ENCODE data around the gene TIAM1. TPM values are rescaled to one million over a fixed set of nuclear protein-coding genes. Genes with fewer than 3 reads are reported as not detected.

TIAM1 gene
- total RNA-seq, 2 experiments from 2014 or later = 15.0 to 25.1 TPM

DNA sequence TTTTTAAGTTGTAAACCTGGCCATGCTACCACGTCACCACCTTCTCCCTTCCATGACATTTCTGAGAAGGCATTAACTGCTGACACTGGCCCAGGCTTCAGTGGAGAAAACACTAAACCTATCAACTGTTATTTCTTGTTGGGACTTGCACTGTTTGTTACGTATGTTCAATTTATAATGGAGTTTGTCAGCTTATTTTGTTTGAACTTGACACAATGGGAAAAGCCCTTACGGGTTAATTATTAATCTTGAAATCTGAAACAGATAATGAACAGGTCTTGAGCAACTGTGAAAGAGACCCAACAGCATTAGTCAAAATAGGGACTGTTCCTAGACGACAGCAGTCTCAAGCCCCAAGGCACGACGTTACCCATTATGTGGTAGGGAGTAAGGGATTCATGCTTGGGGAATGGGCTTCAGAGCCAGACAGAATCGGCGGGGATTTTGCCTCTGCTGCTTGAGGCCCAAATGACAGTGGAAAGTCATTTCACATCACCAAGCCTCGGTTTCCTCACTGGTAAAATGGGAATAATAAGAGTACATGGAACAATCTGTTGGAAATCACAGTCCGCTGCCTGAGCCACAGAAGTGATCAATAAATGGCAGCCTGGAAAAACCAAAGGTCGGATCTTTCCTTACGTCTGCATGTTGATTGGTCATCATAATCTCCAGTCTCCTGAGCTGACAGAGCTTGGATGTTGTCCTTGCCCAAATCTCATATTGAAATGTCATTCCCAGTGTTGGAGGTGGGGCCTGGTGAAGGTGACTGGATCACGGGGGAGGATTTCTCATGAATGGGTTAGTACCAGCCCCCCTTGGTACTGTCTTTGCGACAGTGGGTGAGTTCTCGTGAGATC lies 44.5 kb downstream of the TIAM1 start:
- Histone ChIP-seq H3K9me2 (ENCODE audit: insufficient read depth, low read length) (no peaks in the 10 kb centered on the region), H3K36me3 (ENCODE audit: insufficient read depth, low read length) (no peaks in the 10 kb centered on the region), H2AFZ (ENCODE audit: low read length) (no peak overlapping the region), H3K9me3 (ENCODE audit: low read length) (no peaks in the 10 kb centered on the region), H4K20me1 (ENCODE audit: insufficient read depth, low read length) (no peaks in the 10 kb centered on the region), H3K79me2 (ENCODE audit: insufficient read depth, low read depth, low read length) (no peaks in the 10 kb centered on the region), H3K4me2 (ENCODE audit: low read length) (no peak overlapping the region), H3K4me1 (ENCODE audit: insufficient read depth, low read length, poor library complexity, severe bottlenecking) (no peaks in the 10 kb centered on the region), H3K4me3 (ENCODE audit: low read depth, low read length, poor library complexity, severe bottlenecking) (no peak overlapping the region), H3K27ac (ENCODE audit: low read depth, low read length, poor library complexity, severe bottlenecking) (no peak overlapping the region)
- intact Hi-C loops (cut with micrococcal nuclease; ENCODE audit: unreplicated experiment) = no loop called here
- no TSS peak for BruUV-seq (replicated peaks)
- CTCF ChIA-PET (ENCODE audit: unreplicated experiment) = no interaction called here
- TF ChIP-seq, protein P1, sequence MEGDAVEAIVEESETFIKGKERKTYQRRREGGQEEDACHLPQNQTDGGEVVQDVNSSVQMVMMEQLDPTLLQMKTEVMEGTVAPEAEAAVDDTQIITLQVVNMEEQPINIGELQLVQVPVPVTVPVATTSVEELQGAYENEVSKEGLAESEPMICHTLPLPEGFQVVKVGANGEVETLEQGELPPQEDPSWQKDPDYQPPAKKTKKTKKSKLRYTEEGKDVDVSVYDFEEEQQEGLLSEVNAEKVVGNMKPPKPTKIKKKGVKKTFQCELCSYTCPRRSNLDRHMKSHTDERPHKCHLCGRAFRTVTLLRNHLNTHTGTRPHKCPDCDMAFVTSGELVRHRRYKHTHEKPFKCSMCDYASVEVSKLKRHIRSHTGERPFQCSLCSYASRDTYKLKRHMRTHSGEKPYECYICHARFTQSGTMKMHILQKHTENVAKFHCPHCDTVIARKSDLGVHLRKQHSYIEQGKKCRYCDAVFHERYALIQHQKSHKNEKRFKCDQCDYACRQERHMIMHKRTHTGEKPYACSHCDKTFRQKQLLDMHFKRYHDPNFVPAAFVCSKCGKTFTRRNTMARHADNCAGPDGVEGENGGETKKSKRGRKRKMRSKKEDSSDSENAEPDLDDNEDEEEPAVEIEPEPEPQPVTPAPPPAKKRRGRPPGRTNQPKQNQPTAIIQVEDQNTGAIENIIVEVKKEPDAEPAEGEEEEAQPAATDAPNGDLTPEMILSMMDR (conservative IDR thresholded peaks at IDR 0.05; ENCODE audit: low read length) = no peak
- no peak for TF ChIP-seq EZH2phosphoT487 (IDR thresholded peaks at IDR 0.05; ENCODE audit: borderline replicate concordance, low read depth, low read length)
- POLR2A ChIA-PET = interaction anchor here (0.7 kb wide), 1 partner anchor 263 kb away, joined by 3 read pairs; no protein-coding TSS in a partner anchor
- DNase-seq (ENCODE audit: low spot score) = no peak

DNA sequence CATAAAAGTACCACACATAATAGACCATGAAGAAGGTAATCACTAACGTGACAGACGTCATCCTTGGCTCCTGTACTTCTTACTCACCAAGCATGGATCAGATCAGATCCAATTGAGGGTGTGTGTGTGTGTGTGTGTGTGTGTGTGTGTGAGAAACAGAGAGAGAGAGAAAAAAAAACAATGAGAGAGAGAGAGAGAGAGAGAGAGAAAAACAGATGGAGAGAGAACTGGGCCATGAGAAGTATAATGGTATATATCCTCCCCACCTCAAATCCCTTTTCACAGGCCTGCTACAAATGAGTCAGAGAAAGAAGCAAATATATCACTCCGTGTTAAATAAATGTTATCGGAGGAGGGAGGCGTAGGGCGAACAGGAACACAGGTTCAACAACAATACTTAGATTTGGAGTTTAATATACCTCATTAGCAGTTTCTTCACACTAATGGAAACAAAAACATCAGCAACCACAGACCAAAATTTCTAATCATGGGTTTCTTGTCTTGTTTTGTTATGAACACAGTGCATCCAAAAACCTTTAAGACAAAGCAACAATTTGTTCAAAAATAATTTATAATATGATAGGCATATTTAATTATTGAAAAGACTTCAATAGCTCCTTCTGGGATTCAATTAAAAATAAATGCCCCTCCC lies 45.3 kb downstream of the TIAM1 start:
- BruUV-seq (replicated peaks) = no TSS peak

More for the DNA sequence above, 45.3 kb downstream of the TIAM1 start:
- Histone ChIP-seq H3K4me2 (ENCODE audit: low read length) (no peak overlapping the region), H4K20me1 (ENCODE audit: insufficient read depth, low read length) (no peaks in the 10 kb centered on the region), H3K9me2 (ENCODE audit: insufficient read depth, low read length) (no peaks in the 10 kb centered on the region), H3K9me3 (ENCODE audit: low read length) (no peaks in the 10 kb centered on the region), H2AFZ (ENCODE audit: low read length) (no peak overlapping the region), H3K27ac (ENCODE audit: low read depth, low read length, poor library complexity, severe bottlenecking) (no peak overlapping the region), H3K4me1 (ENCODE audit: insufficient read depth, low read length, poor library complexity, severe bottlenecking) (no peaks in the 10 kb centered on the region), H3K36me3 (ENCODE audit: insufficient read depth, low read length) (no peaks in the 10 kb centered on the region), H3K4me3 (ENCODE audit: low read depth, low read length, poor library complexity, severe bottlenecking) (no peak overlapping the region), H3K79me2 (ENCODE audit: insufficient read depth, low read depth, low read length) (no peaks in the 10 kb centered on the region)
- intact Hi-C loops (cut with micrococcal nuclease; ENCODE audit: unreplicated experiment) = no loop called here
- ChIA-PET POLR2A (interaction anchor here (0.7 kb wide), 1 partner anchor 263 kb away, joined by 3 read pairs; no protein-coding TSS in a partner anchor), CTCF (ENCODE audit: unreplicated experiment) (no interaction called here)
- no peak for DNase-seq (ENCODE audit: low spot score)
- TF ChIP-seq, protein P1 (conservative IDR thresholded peaks at IDR 0.05; ENCODE audit: low read length) = no peak
- TF ChIP-seq EZH2phosphoT487 (IDR thresholded peaks at IDR 0.05; ENCODE audit: borderline replicate concordance, low read depth, low read length) = no peak
